ENCODE data around the gene DNAH12.

DNAH12 gene

GRCh38 chr3:57391767-57392166, 152.4 kb downstream of the DNAH12 start:
- Histone ChIP-seq H3K36me3 (ENCODE audit: low read depth) (no peaks in the 10 kb centered on the region), H3K9me3 (ENCODE audit: severe bottlenecking) (no peaks in the 10 kb centered on the region), H3K27me3 (ENCODE audit: insufficient read depth, poor library complexity, severe bottlenecking) (no peaks in the 10 kb centered on the region), H3K4me3 (ENCODE audit: severe bottlenecking) (no peak overlapping the region), H3K4me1 (ENCODE audit: insufficient read depth, poor library complexity, severe bottlenecking) (no peaks in the 10 kb centered on the region), H3K27ac (ENCODE audit: poor library complexity, severe bottlenecking) (no peak overlapping the region)
- ATAC-seq (ENCODE audit: low read depth) = no peak
- TF ChIP-seq CTCF (IDR thresholded peaks at IDR 0.05; ENCODE audit: poor library complexity, severe bottlenecking) = no peak
- DNase-seq (ENCODE audit: low spot score) = no peak

- ATAC-seq (ENCODE audit: low read depth) (no peak), DNase-seq (ENCODE audit: low spot score) (no peak)
- H3K27ac ChIP-seq (ENCODE audit: poor library complexity, severe bottlenecking) = no peak overlapping the region
- H3K4me3 ChIP-seq (ENCODE audit: severe bottlenecking) = no peak overlapping the region
- no peaks in the 10 kb centered on the region for H3K9me3 ChIP-seq (ENCODE audit: severe bottlenecking)
- H3K36me3 ChIP-seq (ENCODE audit: low read depth) = no peaks in the 10 kb centered on the region
- TF ChIP-seq CTCF (IDR thresholded peaks at IDR 0.05; ENCODE audit: poor library complexity, severe bottlenecking) = no peak
- H3K4me1 ChIP-seq (ENCODE audit: insufficient read depth, poor library complexity, severe bottlenecking) = no peaks in the 10 kb centered on the region
- no peaks in the 10 kb centered on the region for H3K27me3 ChIP-seq (ENCODE audit: insufficient read depth, poor library complexity, severe bottlenecking)
Measured at GRCh38 chr3:57389271-57389670, 154.9 kb downstream of the DNAH12 start.

- Histone ChIP-seq H3K27ac (ENCODE audit: poor library complexity, severe bottlenecking) (no peak overlapping the region), H3K27me3 (ENCODE audit: insufficient read depth, poor library complexity, severe bottlenecking) (no peaks in the 10 kb centered on the region), H3K36me3 (ENCODE audit: low read depth) (no peaks in the 10 kb centered on the region), H3K4me1 (ENCODE audit: insufficient read depth, poor library complexity, severe bottlenecking) (no peaks in the 10 kb centered on the region), H3K4me3 (ENCODE audit: severe bottlenecking) (no peak overlapping the region), H3K9me3 (ENCODE audit: severe bottlenecking) (no peaks in the 10 kb centered on the region)
- ATAC-seq (ENCODE audit: low read depth) = no peak
- DNase-seq (ENCODE audit: low spot score) = no peak
- TF ChIP-seq CTCF (IDR thresholded peaks at IDR 0.05; ENCODE audit: poor library complexity, severe bottlenecking) = no peak
Measured at GRCh38 chr3:57386307-57386706, 157.8 kb downstream of the DNAH12 start.

GRCh38 chr3:57385498-57385897, 158.6 kb downstream of the DNAH12 start:
- no peaks in the 10 kb centered on the region for H3K4me1 ChIP-seq (ENCODE audit: insufficient read depth, poor library complexity, severe bottlenecking)
- DNase-seq (ENCODE audit: low spot score) = no peak
- no peak overlapping the region for H3K27ac ChIP-seq (ENCODE audit: poor library complexity, severe bottlenecking)
- no peaks in the 10 kb centered on the region for H3K9me3 ChIP-seq (ENCODE audit: severe bottlenecking)
- TF ChIP-seq CTCF (IDR thresholded peaks at IDR 0.05; ENCODE audit: poor library complexity, severe bottlenecking) = no peak
- H3K27me3 ChIP-seq (ENCODE audit: insufficient read depth, poor library complexity, severe bottlenecking) = no peaks in the 10 kb centered on the region
- H3K4me3 ChIP-seq (ENCODE audit: severe bottlenecking) = no peak overlapping the region
- no peaks in the 10 kb centered on the region for H3K36me3 ChIP-seq (ENCODE audit: low read depth)
- ATAC-seq (ENCODE audit: low read depth) = no peak

- DNase-seq (ENCODE audit: low spot score) (no peak), ATAC-seq (ENCODE audit: low read depth) (no peak)
- no peak for TF ChIP-seq CTCF (IDR thresholded peaks at IDR 0.05; ENCODE audit: poor library complexity, severe bottlenecking)
- Histone ChIP-seq H3K4me1 (ENCODE audit: insufficient read depth, poor library complexity, severe bottlenecking) (no peaks in the 10 kb centered on the region), H3K27me3 (ENCODE audit: insufficient read depth, poor library complexity, severe bottlenecking) (no peaks in the 10 kb centered on the region), H3K4me3 (ENCODE audit: severe bottlenecking) (no peak overlapping the region), H3K36me3 (ENCODE audit: low read depth) (no peaks in the 10 kb centered on the region), H3K27ac (ENCODE audit: poor library complexity, severe bottlenecking) (no peak overlapping the region), H3K9me3 (ENCODE audit: severe bottlenecking) (no peaks in the 10 kb centered on the region)
Measured at GRCh38 chr3:57383838-57384237, 160.3 kb downstream of the DNAH12 start.

Measured in RWPE2 (cell line).